Panc1 (cell line): ENCODE data around the gene CFAP100. TPM values are rescaled to one million over a fixed set of nuclear protein-coding genes. Genes with fewer than 3 reads are reported as not detected.

ENCODE experiments used
- ATAC-seq: fragments of 200-7000 bp; cut with Tn5 transposase; 2 replicates; pipeline ENCODE4 v1.9.1; 2020; ENCODE audit warnings: mild to moderate bottlenecking, moderate library complexity
- BruUV-seq: library from RNA; stranded (reverse); fragments of 400-500 nt; replicated peaks from 2 replicates; lab custom pipeline; 2021; lab: Mats Ljungman, UMichigan
- CTCF ChIA-PET: fragments of 300-600 bp; sonication (Branson Sonifier 250); formaldehyde crosslinking; loops from one replicate; lab custom pipeline; 2022; ENCODE audit warnings: antibody characterized with exemption; lab: Charles Lee
- POLR2A ChIA-PET: fragments of 300-600 bp; sonication (Branson Sonifier 250); formaldehyde crosslinking; loops from one replicate; lab custom pipeline; 2022; ENCODE audit warnings: antibody characterized with exemption; lab: Charles Lee
- DNase-seq: peaks from one replicate; pipeline ENCODE4 v3.0.0-alpha.2; 2010; ENCODE audit warnings: low read depth, low spot score
- H3K27ac ChIP-seq: 2 replicates; pipeline ENCODE4 v1.5.1; 2011; ENCODE audit warnings: mild to moderate bottlenecking, low read length, inconsistent platforms
- H3K27me3 ChIP-seq: fragments of 200-500 bp; sonication (Bioruptor generic); 2 replicates; pipeline ENCODE4 v1.6.0; 2014; ENCODE audit warnings: low read length, inconsistent platforms; ENCODE audit not compliant: control insufficient read depth, insufficient read depth
- H3K36me3 ChIP-seq: fragments of 200-500 bp; sonication (Bioruptor generic); 2 replicates; pipeline ENCODE4 v1.5.1; 2014; ENCODE audit warnings: inconsistent platforms, mild to moderate bottlenecking, low read length, moderate library complexity; ENCODE audit not compliant: control insufficient read depth, insufficient read depth
- H3K4me1 ChIP-seq: 2 replicates; pipeline ENCODE4 v1.5.1; 2011; ENCODE audit warnings: inconsistent platforms, mild to moderate bottlenecking, low read length, moderate library complexity; ENCODE audit not compliant: control insufficient read depth, insufficient read depth
- H3K4me3 ChIP-seq, 2 experiments: 2 replicates each; pipeline ENCODE4 v1.5.1; 2011 to 2012; ENCODE audit warnings: low read depth in 2 of 2, low read length in 2 of 2, mild to moderate bottlenecking in 2 of 2, inconsistent platforms in 1 of 2, moderate library complexity in 1 of 2
- H3K9me3 ChIP-seq: fragments of 200-500 bp; sonication (Bioruptor generic); 2 replicates; pipeline ENCODE4 v1.5.1; 2014; ENCODE audit warnings: low read depth, mild to moderate bottlenecking, inconsistent platforms, low read length, moderate library complexity; ENCODE audit not compliant: control insufficient read depth, insufficient read depth
- CTCF ChIP-seq: fragments of 450-650 bp; IDR thresholded peaks from 2 replicates; pipeline ENCODE4 v1.5.1; 2017; ENCODE audit warnings: mild to moderate bottlenecking
- POLR2AphosphoS5 ChIP-seq: IDR thresholded peaks from 2 replicates; pipeline ENCODE4 v1.6.1; 2012; ENCODE audit warnings: mild to moderate bottlenecking, low read depth, low read length, moderate library complexity
- REST ChIP-seq, 2 experiments: IDR thresholded peaks; 2 replicates each; pipeline ENCODE4 v1.6.1; 2011 to 2012; ENCODE audit warnings: low read depth in 2 of 2, control low read depth in 1 of 2, low read length in 1 of 2, mild to moderate bottlenecking in 1 of 2, moderate library complexity in 1 of 2; ENCODE audit not compliant: insufficient read depth in 1 of 2
- SIN3A ChIP-seq: IDR thresholded peaks from 2 replicates; pipeline ENCODE4 v1.6.1; 2012; ENCODE audit warnings: low read depth, mild to moderate bottlenecking, low read length, moderate library complexity, borderline replicate concordance; ENCODE audit not compliant: insufficient read depth
- TCF7L2 ChIP-seq: IDR thresholded peaks from 2 replicates; pipeline ENCODE4 v1.6.1; 2011; ENCODE audit warnings: mild to moderate bottlenecking, low read depth, low read length, inconsistent platforms
- in situ Hi-C: cut with HindIII; loops from 2 replicates; pipeline ENCODE4 v1.10.0; 2016; ENCODE audit warnings: low sequenced_read_pairs, low pct_unique_long_range_greater_than_20kb
- intact Hi-C: fragments of 100-400 bp; cut with micrococcal nuclease; formaldehyde crosslinking; loops from one replicate; pipeline ENCODE4 v1.10.0; 2022; ENCODE audit not compliant: unreplicated experiment
- total RNA-seq: library from RNA; stranded (reverse); gene quantifications from one replicate; pipeline ENCODE4 v1.2.1, GENCODE V29; 2021; ENCODE audit not compliant: unreplicated experiment

Gene CFAP100
- total RNA-seq, 1 experiment from 2014 or later, result not detected

- H3K4me1 ChIP-seq, result no peaks in the 10 kb centered on the region
- ChIA-PET CTCF (no interaction called here), POLR2A (no interaction called here)
- DNase-seq (no peak), ATAC-seq (no peak)
- no peaks in the 10 kb centered on the region for H3K27me3 ChIP-seq
- no peak overlapping the region for H3K4me3 ChIP-seq
- intact Hi-C loops (no loop called here), in situ Hi-C loops (no loop called here)
- no peak overlapping the region for H3K27ac ChIP-seq
- TF ChIP-seq POLR2AphosphoS5 (no peak), CTCF (no peak), REST (IDR thresholded peaks at IDR 0.05; ENCODE audit: insufficient read depth in 1 of 2, low read depth in 2 of 2, low read length in 1 of 2) (no peak), SIN3A (no peak), TCF7L2 (no peak)
- BruUV-seq, result no TSS peak
- H3K36me3 ChIP-seq, result peaks cover 26% of the 10 kb centered on the region
- H3K9me3 ChIP-seq, result no peaks in the 10 kb centered on the region
Measured at GRCh38 chr3:126459111-126459762, 64.5 kb downstream of the CFAP100 start.

GRCh38 chr3:126459763-126460127 lies 65.0 kb downstream of the CFAP100 start:
- ChIA-PET CTCF (no interaction called here), POLR2A (interaction anchor here (0.5 kb wide), 1 partner anchor 158 kb away, joined by 5 read pairs; no protein-coding TSS in a partner anchor)
- Histone ChIP-seq H3K27ac (no peak overlapping the region), H3K9me3 (no peaks in the 10 kb centered on the region), H3K4me3 (no peak overlapping the region), H3K27me3 (no peaks in the 10 kb centered on the region), H3K36me3 (peaks cover 28% of the 10 kb centered on the region), H3K4me1 (no peaks in the 10 kb centered on the region)
- ATAC-seq, result no peak
- in situ Hi-C loops (no loop called here), intact Hi-C loops (no loop called here)
- BruUV-seq, result no TSS peak
- TF ChIP-seq REST (IDR thresholded peaks at IDR 0.05; ENCODE audit: insufficient read depth in 1 of 2, low read depth in 2 of 2, low read length in 1 of 2) (no peak), TCF7L2 (no peak), POLR2AphosphoS5 (no peak), SIN3A (no peak), CTCF (no peak)
- DNase-seq, result no peak
